OCI-LY7 (cell line): ENCODE data around the gene SND1. TPM values are rescaled to one million over a fixed set of nuclear protein-coding genes. Genes with fewer than 3 reads are reported as not detected.

Experiments used
- BruUV-seq: library from RNA; stranded (reverse); fragments of 400-500 nt; replicated peaks from 2 replicates; lab custom pipeline; 2021; lab: Mats Ljungman, UMichigan
- CTCF ChIA-PET: fragments of 300-600 bp; sonication (Branson Sonifier 250); formaldehyde crosslinking; loops from one replicate; lab custom pipeline; 2022; ENCODE audit warnings: antibody characterized with exemption; ENCODE audit not compliant: unreplicated experiment; lab: Charles Lee
- POLR2A ChIA-PET: fragments of 300-600 bp; sonication (Branson Sonifier 250); formaldehyde crosslinking; loops from one replicate; lab custom pipeline; 2022; ENCODE audit warnings: antibody characterized with exemption; lab: Charles Lee
- DNase-seq: peaks from one replicate; pipeline ENCODE4 v3.0.0-alpha.2; 2015; ENCODE audit warnings: low spot score
- H2AFZ ChIP-seq: fragments of 200-600 bp; sonication (generic), shearing (Covaris generic); 2 replicates; pipeline ENCODE4 v1.6.1; 2014; ENCODE audit warnings: mild to moderate bottlenecking, antibody characterized with exemption, low read length, moderate library complexity
- H3K27ac ChIP-seq: fragments of 200-600 bp; sonication (generic); 2 replicates; pipeline ENCODE4 v1.5.1; 2014; ENCODE audit warnings: mixed run types, low read depth, mild to moderate bottlenecking, moderate library complexity, low read length, inconsistent platforms; ENCODE audit not compliant: poor library complexity, severe bottlenecking
- H3K36me3 ChIP-seq: fragments of 200-600 bp; sonication (generic); 2 replicates; pipeline ENCODE4 v1.6.1; 2014; ENCODE audit warnings: mild to moderate bottlenecking, antibody characterized with exemption, low read length, moderate library complexity, mixed read lengths; ENCODE audit not compliant: insufficient read depth
- H3K4me1 ChIP-seq: fragments of 200-600 bp; sonication (generic); 2 replicates; pipeline ENCODE4 v1.5.1; 2014; ENCODE audit warnings: mild to moderate bottlenecking, low read length; ENCODE audit not compliant: insufficient read depth, poor library complexity, severe bottlenecking
- H3K4me2 ChIP-seq: fragments of 200-600 bp; sonication (generic); 2 replicates; pipeline ENCODE4 v1.6.1; 2014; ENCODE audit warnings: mild to moderate bottlenecking, low read length
- H3K4me3 ChIP-seq: fragments of 200-600 bp; sonication (generic); 2 replicates; pipeline ENCODE4 v1.5.1; 2014; ENCODE audit warnings: mild to moderate bottlenecking, low read depth, low read length; ENCODE audit not compliant: poor library complexity, severe bottlenecking
- H3K79me2 ChIP-seq: fragments of 200-600 bp; sonication (generic); 2 replicates; pipeline ENCODE4 v1.6.1; 2016; ENCODE audit warnings: low read depth, mild to moderate bottlenecking, low read length, moderate library complexity, mixed read lengths; ENCODE audit not compliant: insufficient read depth
- H3K9me2 ChIP-seq: fragments of 200-600 bp; sonication (generic); 2 replicates; pipeline ENCODE4 v1.6.1; 2016; ENCODE audit warnings: mild to moderate bottlenecking, low read length, mixed read lengths; ENCODE audit not compliant: insufficient read depth
- H3K9me3 ChIP-seq: fragments of 200-600 bp; sonication (generic); 2 replicates; pipeline ENCODE4 v1.6.1; 2014; ENCODE audit warnings: mild to moderate bottlenecking, mixed run types, low read length, mixed read lengths
- H4K20me1 ChIP-seq: fragments of 200-600 bp; sonication (generic); 2 replicates; pipeline ENCODE4 v1.6.1; 2014; ENCODE audit warnings: mild to moderate bottlenecking, antibody characterized with exemption, low read length, moderate library complexity, mixed read lengths; ENCODE audit not compliant: insufficient read depth
- EZH2phosphoT487 ChIP-seq: fragments of 200-600 bp; sonication (generic); IDR thresholded peaks from 2 replicates; pipeline ENCODE4 v1.6.1; 2018; ENCODE audit warnings: low read depth, borderline replicate concordance, mild to moderate bottlenecking, mixed run types, antibody characterized with exemption, low read length, moderate library complexity, mixed read lengths
- intact Hi-C: fragments of 100-400 bp; cut with micrococcal nuclease; formaldehyde crosslinking; loops from one replicate; pipeline ENCODE4 v1.10.0; 2022; ENCODE audit not compliant: unreplicated experiment
- total RNA-seq, 2 experiments: library from RNA; depleted of rRNA in 1 of 2; stranded (reverse); fragments of >200 nt in 1 of 2; shearing (Covaris generic) in 1 of 2; gene quantifications; 2 replicates each; pipeline ENCODE4 v1.2.3, GENCODE V29; 2014 to 2022
- TF ChIP-seq, protein P1 (sequence below): fragments of 200-600 bp; sonication (generic); conservative IDR thresholded peaks from 2 replicates; pipeline ENCODE4 v1.5.1; 2014; ENCODE audit warnings: mild to moderate bottlenecking, antibody characterized with exemption, low read length, moderate library complexity, mixed read lengths

The SND1 gene
- total RNA-seq, 2 experiments from 2014 or later, result 111 to 221 TPM

DNA sequence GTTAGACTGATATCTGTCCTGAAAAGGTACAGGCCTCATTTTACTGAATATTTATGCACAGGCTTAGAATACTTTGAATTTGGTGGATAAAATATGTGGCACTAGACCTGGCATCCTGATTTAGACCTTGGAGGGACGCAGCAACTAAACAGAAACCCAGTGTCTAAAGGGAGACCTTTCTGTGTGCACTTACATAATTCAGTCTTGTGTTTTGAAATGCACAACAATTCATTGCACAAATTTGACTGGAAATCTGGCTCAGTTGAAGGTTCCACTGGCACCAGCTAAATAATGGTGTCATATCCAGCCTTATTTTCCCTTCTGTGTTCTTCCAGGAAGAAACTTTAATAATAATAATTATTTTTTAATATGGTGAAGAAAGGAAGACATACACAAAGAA lies 142.1 kb downstream of the SND1 start:
- POLR2A ChIA-PET, result no interaction called here
- no TSS peak for BruUV-seq
- Histone ChIP-seq H3K4me2 (no peak overlapping the region), H3K36me3 (no peaks in the 10 kb centered on the region), H4K20me1 (peaks cover 17% of the 10 kb centered on the region), H3K79me2 (no peaks in the 10 kb centered on the region), H3K27ac (no peak overlapping the region), H3K9me2 (no peaks in the 10 kb centered on the region), H3K4me3 (no peak overlapping the region), H3K4me1 (no peaks in the 10 kb centered on the region), H2AFZ (no peak overlapping the region), H3K9me3 (no peaks in the 10 kb centered on the region)
- no peak for DNase-seq
- CTCF ChIA-PET, result interaction anchor here (0.6 to 1.3 kb wide), 2 partner anchors 11 to 415 kb away, joined by 3 read pairs; no protein-coding TSS in a partner anchor
- TF ChIP-seq EZH2phosphoT487, result no peak
- TF ChIP-seq, protein P1, sequence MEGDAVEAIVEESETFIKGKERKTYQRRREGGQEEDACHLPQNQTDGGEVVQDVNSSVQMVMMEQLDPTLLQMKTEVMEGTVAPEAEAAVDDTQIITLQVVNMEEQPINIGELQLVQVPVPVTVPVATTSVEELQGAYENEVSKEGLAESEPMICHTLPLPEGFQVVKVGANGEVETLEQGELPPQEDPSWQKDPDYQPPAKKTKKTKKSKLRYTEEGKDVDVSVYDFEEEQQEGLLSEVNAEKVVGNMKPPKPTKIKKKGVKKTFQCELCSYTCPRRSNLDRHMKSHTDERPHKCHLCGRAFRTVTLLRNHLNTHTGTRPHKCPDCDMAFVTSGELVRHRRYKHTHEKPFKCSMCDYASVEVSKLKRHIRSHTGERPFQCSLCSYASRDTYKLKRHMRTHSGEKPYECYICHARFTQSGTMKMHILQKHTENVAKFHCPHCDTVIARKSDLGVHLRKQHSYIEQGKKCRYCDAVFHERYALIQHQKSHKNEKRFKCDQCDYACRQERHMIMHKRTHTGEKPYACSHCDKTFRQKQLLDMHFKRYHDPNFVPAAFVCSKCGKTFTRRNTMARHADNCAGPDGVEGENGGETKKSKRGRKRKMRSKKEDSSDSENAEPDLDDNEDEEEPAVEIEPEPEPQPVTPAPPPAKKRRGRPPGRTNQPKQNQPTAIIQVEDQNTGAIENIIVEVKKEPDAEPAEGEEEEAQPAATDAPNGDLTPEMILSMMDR, result no peak
- intact Hi-C loops, result no loop called here

DNA sequence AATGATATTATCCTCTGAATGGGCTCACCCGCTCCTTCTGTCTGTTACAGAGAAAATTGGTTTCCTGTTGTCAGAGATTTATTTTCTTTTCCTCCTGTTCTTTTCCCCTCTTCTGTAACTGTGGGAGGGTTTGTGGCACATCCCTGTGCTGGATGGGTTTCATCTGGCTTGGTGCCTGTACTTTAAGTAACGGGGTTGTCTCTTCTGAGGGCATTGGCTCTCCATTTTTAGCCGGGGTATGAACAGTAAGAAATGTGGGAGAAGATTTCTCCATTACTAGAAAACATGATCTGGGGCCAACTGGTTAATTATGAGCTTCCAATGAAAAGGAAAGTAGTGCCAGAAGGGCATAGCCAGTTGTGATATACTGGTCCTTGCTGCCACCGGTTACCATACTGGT lies 142.6 kb downstream of the SND1 start:
- POLR2A ChIA-PET, result interaction anchor here (0.8 kb wide), 1 partner anchor 8 kb away, joined by 3 read pairs; no protein-coding TSS in a partner anchor
- Histone ChIP-seq H3K4me3 (no peak overlapping the region), H3K9me2 (no peaks in the 10 kb centered on the region), H3K4me1 (no peaks in the 10 kb centered on the region), H3K36me3 (no peaks in the 10 kb centered on the region), H3K27ac (no peak overlapping the region), H3K4me2 (no peak overlapping the region), H3K9me3 (no peaks in the 10 kb centered on the region), H3K79me2 (no peaks in the 10 kb centered on the region), H2AFZ (no peak overlapping the region), H4K20me1 (peaks cover 19% of the 10 kb centered on the region)
- TF ChIP-seq EZH2phosphoT487, result no peak
- TF ChIP-seq, protein P1, result no peak
- DNase-seq, result no peak
- intact Hi-C loops, result no loop called here
- CTCF ChIA-PET, result interaction anchor here (0.6 to 1.3 kb wide), 2 partner anchors 11 to 415 kb away, joined by 3 read pairs; no protein-coding TSS in a partner anchor
- no TSS peak for BruUV-seq

GRCh38 chr7:127798023-127798422 lies 146.0 kb downstream of the SND1 start:
- H2AFZ ChIP-seq, result no peak overlapping the region
- TF ChIP-seq, protein P1, result no peak
- TF ChIP-seq EZH2phosphoT487, result no peak
- H3K4me2 ChIP-seq, result no peak overlapping the region
- no peaks in the 10 kb centered on the region for H3K9me2 ChIP-seq
- H3K9me3 ChIP-seq, result no peaks in the 10 kb centered on the region
- ChIA-PET POLR2A (interaction anchor here (0.6 to 1.1 kb wide), 3 partner anchors 9 to 40 kb away, joined by 3 read pairs; no protein-coding TSS in a partner anchor), CTCF (no interaction called here)
- H3K27ac ChIP-seq, result no peak overlapping the region
- no TSS peak for BruUV-seq
- H3K36me3 ChIP-seq, result no peaks in the 10 kb centered on the region
- intact Hi-C loops, result no loop called here
- H3K79me2 ChIP-seq, result no peaks in the 10 kb centered on the region; the same call in 1 of the 2 replicates
- H3K4me3 ChIP-seq, result no peak overlapping the region
- no peak for DNase-seq
- H4K20me1 ChIP-seq, result peaks cover 12% of the 10 kb centered on the region
- H3K4me1 ChIP-seq, result no peaks in the 10 kb centered on the region
